Fibroblast of lung (primary cell): ENCODE results near the gene SBNO1.

Experiments used
- EZH2 ChIP-seq: IDR thresholded peaks from 2 replicates; pipeline ENCODE4 v1.5.1; 2012; ENCODE audit warnings: low read length, control low read depth, mild to moderate bottlenecking; ENCODE audit errors: missing control alignments
- TF ChIP-seq, protein P1 (sequence below), 2 donors: IDR thresholded peaks in 1 of 2; conservative IDR thresholded peaks in 1 of 2; 1 replicate in 1 of 2; 2 replicates in 1 of 2; pipeline ENCODE4 v1.5.1; 2011 to 2012; ENCODE audit warnings: low read length in 2 of 2, control low read depth in 1 of 2, inconsistent platforms in 1 of 2, low read depth in 1 of 2, mild to moderate bottlenecking in 1 of 2

DNA sequence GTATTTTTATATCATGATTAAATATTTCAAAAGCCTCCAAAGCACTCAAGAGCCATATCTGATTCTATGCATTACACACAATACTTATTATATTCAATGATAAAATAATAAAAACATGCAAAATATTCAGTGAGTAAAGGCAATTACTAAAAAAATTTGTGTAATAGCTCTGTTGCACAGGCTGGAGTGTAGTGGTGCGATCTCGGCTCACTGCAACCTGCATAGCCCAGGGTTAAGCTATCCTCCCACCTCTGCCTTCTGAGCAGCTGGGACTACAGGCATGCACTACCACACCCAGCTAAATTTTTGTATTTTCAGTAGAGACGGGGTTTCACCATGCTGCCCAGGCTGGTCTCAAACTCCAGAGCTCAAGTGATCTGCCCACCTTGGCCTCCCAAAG lies 45.4 kb downstream of the SBNO1 start:
- TF ChIP-seq, protein P1, sequence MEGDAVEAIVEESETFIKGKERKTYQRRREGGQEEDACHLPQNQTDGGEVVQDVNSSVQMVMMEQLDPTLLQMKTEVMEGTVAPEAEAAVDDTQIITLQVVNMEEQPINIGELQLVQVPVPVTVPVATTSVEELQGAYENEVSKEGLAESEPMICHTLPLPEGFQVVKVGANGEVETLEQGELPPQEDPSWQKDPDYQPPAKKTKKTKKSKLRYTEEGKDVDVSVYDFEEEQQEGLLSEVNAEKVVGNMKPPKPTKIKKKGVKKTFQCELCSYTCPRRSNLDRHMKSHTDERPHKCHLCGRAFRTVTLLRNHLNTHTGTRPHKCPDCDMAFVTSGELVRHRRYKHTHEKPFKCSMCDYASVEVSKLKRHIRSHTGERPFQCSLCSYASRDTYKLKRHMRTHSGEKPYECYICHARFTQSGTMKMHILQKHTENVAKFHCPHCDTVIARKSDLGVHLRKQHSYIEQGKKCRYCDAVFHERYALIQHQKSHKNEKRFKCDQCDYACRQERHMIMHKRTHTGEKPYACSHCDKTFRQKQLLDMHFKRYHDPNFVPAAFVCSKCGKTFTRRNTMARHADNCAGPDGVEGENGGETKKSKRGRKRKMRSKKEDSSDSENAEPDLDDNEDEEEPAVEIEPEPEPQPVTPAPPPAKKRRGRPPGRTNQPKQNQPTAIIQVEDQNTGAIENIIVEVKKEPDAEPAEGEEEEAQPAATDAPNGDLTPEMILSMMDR (conservative IDR thresholded peaks at IDR 0.05 in 1 of 2, IDR thresholded peaks at IDR 0.05 in 1 of 2; ENCODE audit: low read depth in 1 of 2, low read length in 2 of 2), result no peak
- no peak for TF ChIP-seq EZH2
